Measurements from ENCODE around the gene C2CD3. TPM values are rescaled to one million over a fixed set of nuclear protein-coding genes. Genes with fewer than 3 reads are reported as not detected.
A peak's percentile ranks its signal among the peaks of the same experiment; 100 is the strongest.

The C2CD3 gene
- total RNA-seq, 1 donor from 2014 or later = 3.7 TPM

GRCh38 chr11:74033046-74033445 is 137.8 kb downstream of the C2CD3 start:
- DNase-seq (ENCODE audit: low read depth) = no peak
- no peak for FAIRE-seq
- no peaks in the 10 kb centered on the region for H3K27me3 ChIP-seq (ENCODE audit: control insufficient read depth, insufficient read depth, low read length)
- no peak overlapping the region for H3K4me3 ChIP-seq (ENCODE audit: low read depth, low read length)
- H3K36me3 ChIP-seq (ENCODE audit: control insufficient read depth, insufficient read depth, low read length) = peaks cover 6% of the 10 kb centered on the region
- no peak for TF ChIP-seq CTCF (IDR thresholded peaks at IDR 0.05; ENCODE audit: insufficient read depth, low read length, severe bottlenecking)

GRCh38 chr11:74030723-74031676 is 139.8 kb downstream of the C2CD3 start:
- no peak for TF ChIP-seq CTCF (IDR thresholded peaks at IDR 0.05; ENCODE audit: insufficient read depth, low read length, severe bottlenecking)
- no peak overlapping the region for H3K4me3 ChIP-seq (ENCODE audit: low read depth, low read length)
- no peaks in the 10 kb centered on the region for H3K27me3 ChIP-seq (ENCODE audit: control insufficient read depth, insufficient read depth, low read length)
- peaks cover 6% of the 10 kb centered on the region for H3K36me3 ChIP-seq (ENCODE audit: control insufficient read depth, insufficient read depth, low read length)
- DNase-seq (ENCODE audit: low read depth) = no peak
- no peak for FAIRE-seq

GRCh38 chr11:74025467-74026166 is 145.2 kb downstream of the C2CD3 start:
- TF ChIP-seq CTCF (IDR thresholded peaks at IDR 0.05; ENCODE audit: insufficient read depth, low read length, severe bottlenecking) = no peak
- peak; percentile 83 for DNase-seq (ENCODE audit: low read depth)
- Histone ChIP-seq H3K27me3 (ENCODE audit: control insufficient read depth, insufficient read depth, low read length) (no peaks in the 10 kb centered on the region), H3K4me3 (ENCODE audit: low read depth, low read length) (no peak overlapping the region), H3K36me3 (ENCODE audit: control insufficient read depth, insufficient read depth, low read length) (no peaks in the 10 kb centered on the region)
- no peak for FAIRE-seq

GRCh38 chr11:74024261-74025029 is 146.4 kb downstream of the C2CD3 start:
- Histone ChIP-seq H3K27me3 (ENCODE audit: control insufficient read depth, insufficient read depth, low read length) (no peaks in the 10 kb centered on the region), H3K36me3 (ENCODE audit: control insufficient read depth, insufficient read depth, low read length) (no peaks in the 10 kb centered on the region), H3K4me3 (ENCODE audit: low read depth, low read length) (no peak overlapping the region)
- FAIRE-seq (no peak), DNase-seq (ENCODE audit: low read depth) (peak; percentile 66)
- no peak for TF ChIP-seq CTCF (IDR thresholded peaks at IDR 0.05; ENCODE audit: insufficient read depth, low read length, severe bottlenecking)

- Histone ChIP-seq H3K4me3 (ENCODE audit: low read depth, low read length) (no peak overlapping the region), H3K27me3 (ENCODE audit: control insufficient read depth, insufficient read depth, low read length) (no peaks in the 10 kb centered on the region), H3K36me3 (ENCODE audit: control insufficient read depth, insufficient read depth, low read length) (no peaks in the 10 kb centered on the region)
- no peak for FAIRE-seq
- no peak for TF ChIP-seq CTCF (IDR thresholded peaks at IDR 0.05; ENCODE audit: insufficient read depth, low read length, severe bottlenecking)
- no peak for DNase-seq (ENCODE audit: low read depth)
Observed at GRCh38 chr11:74023276-74023675, 147.5 kb downstream of the C2CD3 start.

All from bronchial epithelial cell (primary cell).